ENCODE data around the gene LUC7L2. TPM values are rescaled to one million over a fixed set of nuclear protein-coding genes. Genes with fewer than 3 reads are reported as not detected.
"Not testable (repeated sequence)": the region's sequence is repeated elsewhere in the genome, so short reads cannot be mapped to it uniquely, and the experiment has no call there.

Gene LUC7L2
- total RNA-seq, 1 experiment from 2014 or later: 66.2 TPM

GRCh38 chr7:139341058-139341775, 18.5 kb upstream of the LUC7L2 start, which contains the start of gene FMC1:
TSS of gene FMC1 (plus strand) at chr7:139341337. CDS start at chr7:139341385, 48 bp downstream.
- H3K36me3 ChIP-seq (ENCODE audit: insufficient read depth, low read length): peaks cover 11% of the 10 kb centered on the region
- H3K4me2 ChIP-seq (ENCODE audit: low read depth, low read length, poor library complexity, severe bottlenecking): peak within 1 kb of the TSS; percentile 88
- no peaks in the 10 kb centered on the region for H4K20me1 ChIP-seq (ENCODE audit: insufficient read depth, low read depth, low read length)
- H3K9me2 ChIP-seq (replicated peaks; ENCODE audit: insufficient read depth, low read length): no peaks in the 10 kb centered on the region; the same call in 1 of the 2 replicates
- H3K9ac ChIP-seq (ENCODE audit: low read length): peak within 1 kb of the TSS; percentile 99
- peak within 1 kb of the TSS; percentile 90 for H3K27ac ChIP-seq (ENCODE audit: low read length)
- peak within 1 kb of the TSS; percentile 75; the same call in 1 of the 2 replicates for H2AFZ ChIP-seq (ENCODE audit: low read length)
- no peaks in the 10 kb centered on the region for H3K27me3 ChIP-seq (ENCODE audit: low read length)
- DNase-seq: peak; percentile 97
- H3K79me2 ChIP-seq (ENCODE audit: low read length): peaks cover 29% of the 10 kb centered on the region
- no peaks in the 10 kb centered on the region for H3K9me3 ChIP-seq (ENCODE audit: low read length)
- H3K4me3 ChIP-seq (ENCODE audit: low read length): peak within 1 kb of the TSS; percentile 95
- H3K4me1 ChIP-seq (ENCODE audit: low read length): peaks cover 41% of the 10 kb centered on the region

- Histone ChIP-seq H3K4me3 (ENCODE audit: low read length) (peak overlapping the region; percentile 95), H3K79me2 (ENCODE audit: low read length) (peaks cover 29% of the 10 kb centered on the region), H3K9me2 (replicated peaks; ENCODE audit: insufficient read depth, low read length) (no peaks in the 10 kb centered on the region; the same call in 1 of the 2 replicates), H2AFZ (ENCODE audit: low read length) (0 out of 2 replicates have a peak overlapping the region, but pooled peaks have one; percentile 23), H3K4me2 (ENCODE audit: low read depth, low read length, poor library complexity, severe bottlenecking) (peak overlapping the region; percentile 88), H3K27ac (ENCODE audit: low read length) (peak overlapping the region; percentile 90), H3K9ac (ENCODE audit: low read length) (peak overlapping the region; percentile 99), H4K20me1 (ENCODE audit: insufficient read depth, low read depth, low read length) (no peaks in the 10 kb centered on the region), H3K9me3 (ENCODE audit: low read length) (no peaks in the 10 kb centered on the region), H3K36me3 (ENCODE audit: insufficient read depth, low read length) (peaks cover 17% of the 10 kb centered on the region), H3K27me3 (ENCODE audit: low read length) (no peaks in the 10 kb centered on the region), H3K4me1 (ENCODE audit: low read length) (peaks cover 41% of the 10 kb centered on the region)
- DNase-seq: no peak
These were observed 17.9 kb upstream of the LUC7L2 start for GRCh38 chr7:139341776-139342226.

GRCh38 chr7:139345042-139345441, 14.7 kb upstream of the LUC7L2 start:
- Histone ChIP-seq H3K4me3 (ENCODE audit: low read length) (no peak overlapping the region), H3K4me1 (ENCODE audit: low read length) (peaks cover 39% of the 10 kb centered on the region), H3K27me3 (ENCODE audit: low read length) (no peaks in the 10 kb centered on the region), H3K4me2 (ENCODE audit: low read depth, low read length, poor library complexity, severe bottlenecking) (peak overlapping the region; percentile 35), H3K36me3 (ENCODE audit: insufficient read depth, low read length) (peaks cover 20% of the 10 kb centered on the region; the same call in 1 of the 2 replicates), H3K9me3 (ENCODE audit: low read length) (no peaks in the 10 kb centered on the region), H3K9me2 (replicated peaks; ENCODE audit: insufficient read depth, low read length) (no peaks in the 10 kb centered on the region), H2AFZ (ENCODE audit: low read length) (no peak overlapping the region), H4K20me1 (ENCODE audit: insufficient read depth, low read depth, low read length) (no peaks in the 10 kb centered on the region), H3K27ac (ENCODE audit: low read length) (peak overlapping the region; percentile 60), H3K79me2 (ENCODE audit: low read length) (peaks cover 31% of the 10 kb centered on the region), H3K9ac (ENCODE audit: low read length) (no peak overlapping the region)
- DNase-seq: peak; percentile 79

- peaks cover 4% of the 10 kb centered on the region; the same call in 1 of the 2 replicates for H3K4me1 ChIP-seq (ENCODE audit: low read length)
- H4K20me1 ChIP-seq (ENCODE audit: insufficient read depth, low read depth, low read length): no peaks in the 10 kb centered on the region
- no peak overlapping the region for H3K4me3 ChIP-seq (ENCODE audit: low read length)
- H3K4me2 ChIP-seq (ENCODE audit: low read depth, low read length, poor library complexity, severe bottlenecking): no peak overlapping the region
- H3K79me2 ChIP-seq (ENCODE audit: low read length): peaks cover 5% of the 10 kb centered on the region; the same call in 1 of the 2 replicates
- no peak overlapping the region for H3K9ac ChIP-seq (ENCODE audit: low read length)
- no peaks in the 10 kb centered on the region for H3K9me3 ChIP-seq (ENCODE audit: low read length)
- no peak overlapping the region for H2AFZ ChIP-seq (ENCODE audit: low read length)
- no peak overlapping the region for H3K27ac ChIP-seq (ENCODE audit: low read length)
- H3K9me2 ChIP-seq (replicated peaks; ENCODE audit: insufficient read depth, low read length): no peaks in the 10 kb centered on the region
- H3K27me3 ChIP-seq (ENCODE audit: low read length): no peaks in the 10 kb centered on the region
- DNase-seq: no peak
- H3K36me3 ChIP-seq (ENCODE audit: insufficient read depth, low read length): peaks cover 11% of the 10 kb centered on the region; the same call in 1 of the 2 replicates
These were observed 8.7 kb upstream of the LUC7L2 start for GRCh38 chr7:139351027-139351426.

- Histone ChIP-seq H3K4me2 (ENCODE audit: low read depth, low read length, poor library complexity, severe bottlenecking) (no peak overlapping the region), H3K9me2 (replicated peaks; ENCODE audit: insufficient read depth, low read length) (no peaks in the 10 kb centered on the region), H3K27me3 (ENCODE audit: low read length) (no peaks in the 10 kb centered on the region), H2AFZ (ENCODE audit: low read length) (no peak overlapping the region), H3K9ac (ENCODE audit: low read length) (no peak overlapping the region), H3K27ac (ENCODE audit: low read length) (no peak overlapping the region), H3K4me1 (ENCODE audit: low read length) (peaks cover 9% of the 10 kb centered on the region), H3K9me3 (ENCODE audit: low read length) (no peaks in the 10 kb centered on the region), H3K4me3 (ENCODE audit: low read length) (no peak overlapping the region), H4K20me1 (ENCODE audit: insufficient read depth, low read depth, low read length) (no peaks in the 10 kb centered on the region), H3K36me3 (ENCODE audit: insufficient read depth, low read length) (no peaks in the 10 kb centered on the region), H3K79me2 (ENCODE audit: low read length) (peaks cover 22% of the 10 kb centered on the region)
- DNase-seq: no peak
These were observed 5.0 kb upstream of the LUC7L2 start for GRCh38 chr7:139354729-139355128.

- Histone ChIP-seq H3K9me3 (ENCODE audit: low read length) (no peaks in the 10 kb centered on the region), H3K4me2 (ENCODE audit: low read depth, low read length, poor library complexity, severe bottlenecking) (no peak overlapping the region), H3K9me2 (replicated peaks; ENCODE audit: insufficient read depth, low read length) (no peaks in the 10 kb centered on the region), H2AFZ (ENCODE audit: low read length) (no peak overlapping the region), H3K79me2 (ENCODE audit: low read length) (peaks cover 25% of the 10 kb centered on the region), H3K4me3 (ENCODE audit: low read length) (no peak overlapping the region), H3K27ac (ENCODE audit: low read length) (peak overlapping the region; percentile 45; the same call in 1 of the 2 replicates), H3K9ac (ENCODE audit: low read length) (no peak overlapping the region), H4K20me1 (ENCODE audit: insufficient read depth, low read depth, low read length) (no peaks in the 10 kb centered on the region), H3K36me3 (ENCODE audit: insufficient read depth, low read length) (no peaks in the 10 kb centered on the region), H3K27me3 (ENCODE audit: low read length) (no peaks in the 10 kb centered on the region), H3K4me1 (ENCODE audit: low read length) (peaks cover 9% of the 10 kb centered on the region)
- DNase-seq: no peak
These were observed 4.4 kb upstream of the LUC7L2 start for GRCh38 chr7:139355320-139355719.

- H3K4me3 ChIP-seq (ENCODE audit: low read length): peak overlapping the region; percentile 87
- peak overlapping the region; percentile 100 for H3K9ac ChIP-seq (ENCODE audit: low read length)
- not testable (repeated sequence) for H3K27me3 ChIP-seq (ENCODE audit: low read length); H3K9me2 ChIP-seq (replicated peaks; ENCODE audit: insufficient read depth, low read length); H2AFZ ChIP-seq (ENCODE audit: low read length); DNase-seq; H3K9me3 ChIP-seq (ENCODE audit: low read length); H3K36me3 ChIP-seq (ENCODE audit: insufficient read depth, low read length)
- peaks cover 12% of the 10 kb centered on the region for H4K20me1 ChIP-seq (ENCODE audit: insufficient read depth, low read depth, low read length)
- H3K79me2 ChIP-seq (ENCODE audit: low read length): peaks cover 48% of the 10 kb centered on the region
- peaks cover 27% of the 10 kb centered on the region for H3K4me1 ChIP-seq (ENCODE audit: low read length)
- H3K4me2 ChIP-seq (ENCODE audit: low read depth, low read length, poor library complexity, severe bottlenecking): peak overlapping the region; percentile 92
- peak overlapping the region; percentile 90 for H3K27ac ChIP-seq (ENCODE audit: low read length)
These were observed 1.8 kb upstream of the LUC7L2 start for GRCh38 chr7:139357729-139358506.

Measured in Karpas-422 (cell line).